Hematopoietic multipotent progenitor cell treated with erythropoietin and hydrocortisone succinate and interleukin-3 and kit ligand, for 4 days (in vitro differentiated cells): ENCODE measurements around the gene CDH4.
"Not testable (repeated sequence)": the region's sequence is repeated elsewhere in the genome, so short reads cannot be mapped to it uniquely, and the experiment has no call there.

Experiments
- DNase-seq: peaks from one replicate; pipeline ENCODE4 v3.0.0-alpha.2; 2015

Gene CDH4

DNA sequence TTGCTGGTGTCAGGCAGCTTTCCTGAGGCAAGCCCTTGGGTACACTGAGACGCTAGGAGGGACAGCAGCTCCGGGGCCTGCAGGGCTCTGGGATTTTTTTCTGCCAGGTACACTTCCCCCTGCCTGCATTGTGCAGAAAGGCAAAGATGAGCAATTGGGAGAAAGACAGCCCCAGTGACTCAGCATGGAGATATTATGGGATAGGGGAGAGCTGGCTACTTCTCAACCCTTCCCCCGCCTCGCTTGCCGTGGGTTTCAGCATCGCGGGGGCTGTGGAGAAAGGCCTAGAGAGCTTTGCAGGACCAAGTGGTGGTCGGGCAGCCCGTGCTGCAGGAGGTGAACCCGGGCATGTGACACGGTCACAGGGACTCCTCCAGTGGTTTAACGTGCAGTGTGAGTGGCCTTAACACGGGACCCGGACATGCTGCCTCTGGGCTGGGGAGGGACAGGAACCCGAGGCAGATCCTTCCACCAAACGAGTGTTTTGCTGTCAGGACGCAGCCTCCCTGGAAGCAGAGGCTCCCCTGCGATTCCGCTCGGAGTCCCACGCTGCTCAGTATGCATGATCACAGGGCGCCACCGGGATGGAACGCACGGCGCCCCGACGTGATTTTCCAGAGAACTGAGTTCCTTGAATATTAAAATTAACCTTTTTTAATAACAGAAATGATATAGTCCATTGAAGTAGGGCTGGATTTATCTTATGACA, 139.9 kb downstream of the CDH4 start:
- DNase-seq, result no peak

GRCh38 chr20:61394088-61394799, 142.2 kb downstream of the CDH4 start:
- no peak for DNase-seq

DNA sequence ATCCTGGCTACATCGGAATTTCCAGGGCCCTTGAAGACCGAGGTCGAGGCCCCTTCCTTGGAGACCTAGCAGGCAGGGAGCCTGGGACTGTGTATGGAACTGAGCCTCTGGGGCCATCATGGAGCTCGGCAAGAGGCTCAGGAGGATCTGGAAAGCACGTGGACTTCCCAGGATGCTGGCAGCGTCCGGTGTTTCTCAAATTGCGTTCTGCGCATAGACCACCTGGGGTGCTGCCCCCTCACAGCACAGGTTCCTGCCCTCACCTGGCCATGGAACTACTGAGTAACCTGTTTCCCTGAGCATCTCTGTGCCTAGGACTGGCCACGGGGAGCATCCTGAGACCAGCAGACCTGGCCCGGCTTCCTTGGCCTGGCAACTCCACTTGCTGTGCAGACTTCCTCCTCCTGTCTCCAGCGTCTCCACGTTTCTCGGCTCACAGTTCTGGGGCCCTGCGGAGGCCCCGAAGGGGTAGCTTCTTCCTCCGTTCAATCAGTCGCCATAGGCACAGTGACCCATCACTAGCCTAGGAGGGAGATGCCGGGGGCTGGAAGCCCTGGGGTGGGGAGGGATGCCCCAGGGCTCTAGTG, 144.3 kb downstream of the CDH4 start:
- DNase-seq, result no peak

- no peak for DNase-seq
These were observed 145.1 kb downstream of the CDH4 start for GRCh38 chr20:61397146-61397545.

- DNase-seq, result no peak
These were observed 145.7 kb downstream of the CDH4 start for GRCh38 chr20:61397790-61398189.

DNA sequence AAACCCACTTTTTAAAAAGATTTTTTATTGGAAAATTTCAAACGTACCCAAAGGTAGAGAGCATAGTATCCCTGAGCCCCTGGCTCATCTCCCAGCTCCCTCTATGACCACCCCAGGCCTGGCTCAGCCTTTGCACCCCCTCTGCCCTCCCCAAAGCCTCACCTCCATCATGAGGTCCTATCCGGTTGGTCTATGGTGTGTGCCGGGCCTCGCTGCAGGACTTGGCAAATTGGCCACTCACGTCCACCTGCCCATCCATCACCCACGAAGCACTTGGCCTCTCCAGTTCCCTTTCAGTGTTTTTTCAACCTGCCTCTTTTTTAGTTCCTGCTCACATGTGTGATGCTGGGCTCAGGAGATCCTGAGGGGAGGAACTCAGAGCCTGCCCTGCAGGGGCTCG, 147.4 kb downstream of the CDH4 start:
- no peak for DNase-seq

DNA sequence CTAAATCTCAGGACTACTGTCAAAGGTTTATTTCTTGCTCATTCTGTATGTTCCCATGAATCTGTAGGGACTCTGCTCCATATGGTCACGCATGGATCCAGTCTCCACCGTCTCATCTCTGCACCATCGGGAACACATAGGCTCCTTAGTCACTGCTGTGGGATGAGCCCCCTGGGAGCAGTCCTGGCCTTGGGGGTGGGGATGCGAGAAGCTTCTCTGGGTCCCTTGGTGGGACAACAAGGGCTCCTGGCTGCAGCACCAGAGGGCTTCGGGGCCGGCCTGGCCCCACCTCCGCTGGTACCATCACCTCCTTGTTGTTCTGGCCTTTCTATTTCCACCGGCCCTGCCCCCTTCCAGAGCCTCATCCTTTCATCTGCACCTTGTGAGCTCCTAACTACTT, 148.4 kb downstream of the CDH4 start:
- no peak for DNase-seq

- DNase-seq, result no peak
These were observed 152.2 kb downstream of the CDH4 start for GRCh38 chr20:61404303-61404702.

GRCh38 chr20:61405007-61405406, 152.9 kb downstream of the CDH4 start:
- DNase-seq, result no peak

GRCh38 chr20:61406773-61407172, 154.7 kb downstream of the CDH4 start:
- DNase-seq, result not testable (repeated sequence)

DNA sequence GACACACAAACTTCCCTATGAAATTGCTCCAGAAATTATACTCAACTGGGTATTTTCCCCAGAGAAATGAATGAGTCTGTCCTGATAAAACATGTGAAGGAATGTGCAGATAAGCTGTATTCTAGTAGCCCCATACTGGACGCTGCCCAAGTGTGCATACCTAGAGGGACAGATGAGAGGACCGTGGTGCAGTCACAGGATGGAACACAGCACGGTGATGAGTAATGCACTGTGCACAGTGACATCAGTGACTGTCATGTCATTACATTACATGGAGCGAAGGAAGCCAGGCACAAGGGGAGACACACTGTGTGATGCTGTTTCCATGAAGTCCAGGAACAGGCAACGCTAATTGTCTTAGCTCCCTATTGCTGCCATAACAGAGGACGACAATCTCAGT, 155.5 kb downstream of the CDH4 start:
- DNase-seq, result no peak

DNA sequence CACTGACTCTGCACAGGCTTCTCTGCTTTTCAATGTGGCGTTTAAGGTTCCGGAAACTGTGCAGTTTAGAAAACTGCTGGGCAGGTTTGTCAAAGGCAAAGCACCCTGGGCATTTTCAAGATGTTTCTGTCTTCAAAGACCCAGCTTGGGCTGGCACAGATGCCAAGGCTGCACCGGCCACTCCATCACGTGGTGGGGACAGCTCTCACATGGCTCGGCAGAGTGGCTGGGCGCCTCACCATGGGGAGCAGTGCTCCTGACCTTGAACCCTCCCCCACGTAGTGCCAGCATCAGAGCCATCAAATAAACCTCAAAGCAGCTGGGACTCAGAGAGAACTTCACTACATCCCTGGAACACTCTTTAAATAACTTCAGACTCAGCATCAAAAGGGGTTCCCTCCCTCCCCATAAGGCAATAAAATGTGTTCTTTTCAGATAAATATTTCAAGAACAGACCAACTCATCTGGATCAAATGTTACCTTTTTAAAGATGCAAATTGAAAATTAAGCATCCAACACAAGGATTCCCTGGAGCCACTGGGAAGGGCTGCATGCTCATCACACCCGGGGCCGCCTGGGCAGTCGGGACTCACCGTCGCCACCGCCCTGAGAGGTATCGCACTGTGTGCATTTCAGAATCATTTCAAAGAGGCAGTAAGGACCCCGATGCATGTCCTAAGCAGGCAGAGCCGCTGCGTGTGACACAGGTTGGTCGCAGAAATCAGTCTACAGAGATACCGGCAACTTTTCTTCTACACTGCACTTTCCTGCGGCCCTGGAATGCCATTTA, 157.1 kb downstream of the CDH4 start:
- DNase-seq, result no peak

DNA sequence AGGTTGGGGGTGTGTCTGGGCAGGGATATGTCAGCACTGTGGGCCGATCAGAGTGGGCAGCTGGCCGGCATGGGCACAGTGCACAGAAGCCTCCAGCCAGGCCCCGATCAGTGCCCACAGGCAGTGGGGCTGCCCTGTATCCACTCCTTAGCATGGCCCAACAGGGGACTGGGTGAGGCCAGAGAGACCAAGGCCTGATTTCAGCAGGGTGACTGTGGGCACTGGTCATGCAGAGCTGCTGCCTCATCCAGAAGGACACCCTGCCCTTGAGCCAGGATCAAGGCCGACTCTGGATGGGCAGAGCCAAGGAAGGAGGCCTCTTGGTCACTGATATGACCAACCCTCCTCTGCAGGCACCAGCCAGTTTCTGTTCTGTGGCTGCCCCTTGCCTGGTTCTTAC, 159.7 kb downstream of the CDH4 start:
- no peak for DNase-seq

GRCh38 chr20:61413752-61414151, 161.7 kb downstream of the CDH4 start:
- DNase-seq, result no peak

- DNase-seq, result no peak
These were observed 162.5 kb downstream of the CDH4 start for GRCh38 chr20:61414455-61414991.

- no peak for DNase-seq
These were observed 164.5 kb downstream of the CDH4 start for GRCh38 chr20:61416546-61416945.

DNA sequence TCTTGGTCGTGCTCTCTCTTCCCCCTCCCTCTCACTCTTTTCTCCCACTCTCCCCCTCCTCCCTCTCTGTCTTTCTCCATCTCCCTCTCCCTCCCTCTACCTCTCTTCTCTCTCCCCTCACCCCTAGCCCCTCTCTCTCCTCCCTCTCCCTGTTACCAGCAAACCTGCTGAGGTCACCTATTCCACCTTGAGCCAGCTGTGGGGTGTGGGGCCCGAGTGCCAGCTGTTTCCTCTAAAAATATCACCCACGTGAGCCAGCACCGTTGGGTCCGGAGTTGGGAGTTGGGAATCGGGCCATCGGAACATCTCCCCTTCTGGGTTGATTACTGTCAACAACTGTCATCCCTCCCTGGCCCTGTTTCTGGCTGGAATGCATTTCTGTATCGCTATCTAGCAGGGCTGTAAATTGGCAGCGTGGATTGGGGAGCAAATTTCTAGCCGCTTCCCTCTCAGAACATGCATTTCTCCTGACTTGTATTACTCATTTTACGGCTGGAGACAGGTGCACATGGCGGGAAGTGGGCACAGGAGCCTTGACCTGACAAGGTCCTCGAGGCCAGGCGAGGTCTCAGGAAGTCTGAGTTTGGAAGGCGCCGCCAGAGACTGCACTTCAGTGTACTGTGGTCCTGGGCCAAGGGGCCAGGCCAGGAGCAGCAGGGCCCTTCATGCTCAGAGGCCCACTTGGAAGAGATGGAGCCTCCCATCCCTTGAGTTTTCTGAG, 165.3 kb downstream of the CDH4 start:
- DNase-seq, result no peak

GRCh38 chr20:61419010-61419409, 166.9 kb downstream of the CDH4 start:
- DNase-seq, result no peak

- no peak for DNase-seq
These were observed 167.4 kb downstream of the CDH4 start for GRCh38 chr20:61419501-61419900.

GRCh38 chr20:61420056-61420455, 168.0 kb downstream of the CDH4 start:
- no peak for DNase-seq

GRCh38 chr20:61420781-61421180, 168.7 kb downstream of the CDH4 start:
- no peak for DNase-seq

DNA sequence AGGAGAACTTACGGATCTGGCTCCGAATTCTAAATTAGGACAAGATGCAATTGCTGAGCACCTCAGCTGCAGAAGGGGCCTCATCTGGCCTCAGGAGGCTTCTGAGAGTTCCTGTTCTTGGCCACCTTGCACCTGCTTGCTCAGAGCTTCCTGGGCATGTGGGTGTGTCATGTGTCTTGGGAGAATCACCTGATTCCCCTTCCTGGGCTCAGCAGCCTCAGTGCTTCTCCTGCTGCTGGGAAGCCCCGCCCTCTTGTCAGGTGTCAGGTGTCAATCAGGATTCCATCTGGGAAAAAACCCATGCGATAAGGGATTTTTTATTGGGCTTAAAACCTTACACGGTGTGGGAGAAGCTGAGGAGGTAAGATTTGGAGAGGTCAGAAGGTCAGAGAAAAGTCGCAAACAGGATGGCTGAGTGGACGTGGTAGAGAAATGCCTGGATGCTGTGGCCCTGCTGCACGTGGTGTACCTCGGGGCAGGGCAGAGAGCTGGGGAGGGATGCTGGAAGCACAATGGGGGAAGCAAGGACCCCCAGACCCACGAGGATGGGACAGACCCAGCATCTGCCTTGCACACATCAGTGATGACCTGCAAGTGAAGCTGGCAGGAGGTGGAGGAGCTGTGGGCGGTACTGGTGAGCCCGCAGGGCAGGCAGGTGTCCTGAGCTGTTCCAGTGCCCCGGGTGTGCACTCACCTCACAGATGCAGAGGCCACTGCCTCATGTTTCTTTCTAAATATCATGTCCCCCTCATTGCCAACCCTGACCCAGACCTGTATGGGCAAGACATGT, 170.8 kb downstream of the CDH4 start:
- no peak for DNase-seq
